Endothelial cell of umbilical vein (primary cell): Measurements from ENCODE around the gene RLN1.

Experiments used
- EZH2 ChIP-seq: IDR thresholded peaks from 2 replicates; pipeline ENCODE4 v1.6.1; 2012; ENCODE audit warnings: borderline replicate concordance, low read depth, mild to moderate bottlenecking, moderate library complexity, low read length, inconsistent platforms; ENCODE audit not compliant: severe bottlenecking
- FOS ChIP-seq: IDR thresholded peaks from 2 replicates; pipeline ENCODE4 v1.6.1; 2011; ENCODE audit warnings: mild to moderate bottlenecking, low read length, moderate library complexity, borderline replicate concordance; ENCODE audit not compliant: insufficient read depth
- GATA2 ChIP-seq: IDR thresholded peaks from 2 replicates; pipeline ENCODE4 v1.7.0; 2011; ENCODE audit warnings: low read depth, mild to moderate bottlenecking, moderate library complexity, mixed read lengths, low read length; ENCODE audit not compliant: insufficient read length, insufficient read depth
- JUN ChIP-seq: IDR thresholded peaks from 2 replicates; pipeline ENCODE4 v1.6.1; 2011; ENCODE audit warnings: borderline replicate concordance, low read depth; ENCODE audit not compliant: insufficient read length, insufficient read depth
- MYC ChIP-seq: IDR thresholded peaks from one replicate; pipeline ENCODE4 v1.6.1; 2011; ENCODE audit warnings: mild to moderate bottlenecking, low read depth, low read length
- POLR2A ChIP-seq: IDR thresholded peaks from 2 replicates; pipeline ENCODE4 v1.6.1; 2012; ENCODE audit warnings: low read depth, mild to moderate bottlenecking, control low read depth, low read length
- POLR2AphosphoS5 ChIP-seq: IDR thresholded peaks from 2 replicates; pipeline ENCODE4 v1.6.1; 2012; ENCODE audit warnings: low read depth, mild to moderate bottlenecking, control low read depth, low read length, moderate library complexity; ENCODE audit not compliant: insufficient read depth
- TF ChIP-seq, protein P1 (sequence below), 2 donors: IDR thresholded peaks; 1 replicate in 1 of 2; 2 replicates in 1 of 2; pipeline ENCODE4 v1.5.1; 2011; ENCODE audit warnings: low read length in 2 of 2, mild to moderate bottlenecking in 2 of 2, moderate library complexity in 2 of 2, control low read depth in 1 of 2, inconsistent platforms in 1 of 2, low read depth in 1 of 2; ENCODE audit not compliant: insufficient read depth in 1 of 2; ENCODE audit errors: extremely low read depth in 1 of 2
- TF ChIP-seq, protein P2 (sequence below): IDR thresholded peaks from 2 replicates; pipeline ENCODE4 v1.6.1; 2011; ENCODE audit not compliant: insufficient read depth, insufficient read length

DNA sequence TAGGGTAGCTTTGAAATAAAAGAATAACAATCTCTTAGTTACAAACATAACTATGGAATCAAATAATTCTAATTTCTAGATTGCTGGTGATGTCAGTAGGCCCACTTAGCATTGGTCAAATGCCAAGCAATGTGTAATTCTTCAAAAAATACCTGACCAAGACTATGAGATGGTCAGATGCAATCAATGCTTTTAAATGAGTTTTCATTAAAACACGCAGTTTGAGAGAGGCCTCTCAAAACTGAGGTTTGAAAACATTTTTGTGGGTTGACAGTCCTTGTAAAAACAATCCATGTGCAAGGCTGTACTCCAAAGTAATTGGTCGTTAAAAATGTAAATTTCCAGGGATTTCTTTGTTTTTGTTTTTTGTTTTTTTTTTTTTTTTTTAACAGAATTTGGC is 33.9 kb downstream of the RLN1 start:
- TF ChIP-seq GATA2 (no peak), MYC (no peak), JUN (no peak), EZH2 (no peak), POLR2A (no peak), FOS (no peak), POLR2AphosphoS5 (no peak)
- TF ChIP-seq, protein P1, sequence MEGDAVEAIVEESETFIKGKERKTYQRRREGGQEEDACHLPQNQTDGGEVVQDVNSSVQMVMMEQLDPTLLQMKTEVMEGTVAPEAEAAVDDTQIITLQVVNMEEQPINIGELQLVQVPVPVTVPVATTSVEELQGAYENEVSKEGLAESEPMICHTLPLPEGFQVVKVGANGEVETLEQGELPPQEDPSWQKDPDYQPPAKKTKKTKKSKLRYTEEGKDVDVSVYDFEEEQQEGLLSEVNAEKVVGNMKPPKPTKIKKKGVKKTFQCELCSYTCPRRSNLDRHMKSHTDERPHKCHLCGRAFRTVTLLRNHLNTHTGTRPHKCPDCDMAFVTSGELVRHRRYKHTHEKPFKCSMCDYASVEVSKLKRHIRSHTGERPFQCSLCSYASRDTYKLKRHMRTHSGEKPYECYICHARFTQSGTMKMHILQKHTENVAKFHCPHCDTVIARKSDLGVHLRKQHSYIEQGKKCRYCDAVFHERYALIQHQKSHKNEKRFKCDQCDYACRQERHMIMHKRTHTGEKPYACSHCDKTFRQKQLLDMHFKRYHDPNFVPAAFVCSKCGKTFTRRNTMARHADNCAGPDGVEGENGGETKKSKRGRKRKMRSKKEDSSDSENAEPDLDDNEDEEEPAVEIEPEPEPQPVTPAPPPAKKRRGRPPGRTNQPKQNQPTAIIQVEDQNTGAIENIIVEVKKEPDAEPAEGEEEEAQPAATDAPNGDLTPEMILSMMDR (IDR thresholded peaks at IDR 0.05; ENCODE audit: extremely low read depth in 1 of 2, insufficient read depth in 1 of 2, low read depth in 1 of 2, low read length in 2 of 2), result no peak
- TF ChIP-seq, protein P2, sequence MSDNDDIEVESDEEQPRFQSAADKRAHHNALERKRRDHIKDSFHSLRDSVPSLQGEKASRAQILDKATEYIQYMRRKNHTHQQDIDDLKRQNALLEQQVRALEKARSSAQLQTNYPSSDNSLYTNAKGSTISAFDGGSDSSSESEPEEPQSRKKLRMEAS, result no peak
